Mesenchymal stem cell (in vitro differentiated cells and primary cell): ENCODE results near the gene COX4I1.

Source experiments
- DNase-seq: peaks from one replicate; pipeline ENCODE4 v3.0.0-alpha.2; 2013
- H2AFZ ChIP-seq: one replicate; pipeline ENCODE4 v1.6.1; 2013; ENCODE audit warnings: low read depth, mild to moderate bottlenecking, control low read depth, inconsistent platforms, low read length, moderate library complexity
- H2AK5ac ChIP-seq: 2 replicates; pipeline ENCODE4 v1.6.1; 2013; ENCODE audit warnings: low read length, moderate library complexity, mild to moderate bottlenecking, inconsistent platforms; ENCODE audit not compliant: severe bottlenecking
- H2BK120ac ChIP-seq: one replicate; pipeline ENCODE4 v1.6.1; 2013; ENCODE audit warnings: low read depth, mild to moderate bottlenecking, inconsistent platforms, low read length, moderate library complexity
- H2BK12ac ChIP-seq, 2 experiments: one replicate each; pipeline ENCODE4 v1.6.1; 2013; ENCODE audit warnings: inconsistent platforms in 2 of 2, low read length in 2 of 2, mild to moderate bottlenecking in 2 of 2, moderate library complexity in 2 of 2, control low read depth in 1 of 2
- H2BK15ac ChIP-seq: one replicate; pipeline ENCODE4 v1.6.1; 2013; ENCODE audit warnings: mild to moderate bottlenecking, low read depth, inconsistent platforms; ENCODE audit not compliant: poor library complexity, severe bottlenecking
- H2BK5ac ChIP-seq: 2 replicates; pipeline ENCODE4 v1.6.1; 2013; ENCODE audit warnings: low read depth, mild to moderate bottlenecking, low read length, control low read depth, inconsistent platforms; ENCODE audit not compliant: poor library complexity, severe bottlenecking
- H3K14ac ChIP-seq, 2 experiments: one replicate each; pipeline ENCODE4 v1.6.1; 2013; ENCODE audit warnings: inconsistent platforms in 2 of 2, low read length in 2 of 2, control low read depth in 1 of 2, mild to moderate bottlenecking in 1 of 2, moderate library complexity in 1 of 2
- H3K18ac ChIP-seq, 2 experiments: one replicate each; pipeline ENCODE4 v1.6.1; 2013; ENCODE audit warnings: inconsistent platforms in 2 of 2, low read length in 2 of 2, control low read depth in 1 of 2, low read depth in 1 of 2, mild to moderate bottlenecking in 1 of 2
- H3K23ac ChIP-seq, 2 experiments: one replicate each; pipeline ENCODE4 v1.6.1; 2013; ENCODE audit warnings: inconsistent platforms in 2 of 2, low read length in 2 of 2, mild to moderate bottlenecking in 2 of 2, moderate library complexity in 2 of 2, control low read depth in 1 of 2
- H3K27ac ChIP-seq: 2 replicates; pipeline ENCODE4 v1.5.1; 2013; ENCODE audit warnings: mild to moderate bottlenecking, moderate library complexity, low read length, control low read depth, inconsistent platforms; ENCODE audit not compliant: poor library complexity, severe bottlenecking
- H3K27me3 ChIP-seq, 2 experiments: 2 replicates each; pipeline versions ENCODE4 v1.6.1 to v1.7.0; 2013; ENCODE audit warnings: low read length in 2 of 2, mild to moderate bottlenecking in 2 of 2, moderate library complexity in 2 of 2, control low read depth in 1 of 2, inconsistent platforms in 1 of 2; ENCODE audit not compliant: control insufficient read depth in 1 of 2, insufficient read depth in 1 of 2
- H3K36me3 ChIP-seq, 2 experiments: 2 replicates each; pipeline versions ENCODE4 v1.6.1 to v1.7.0; 2013; ENCODE audit warnings: low read length in 2 of 2, control low read depth in 1 of 2, inconsistent platforms in 1 of 2, low read depth in 1 of 2, mild to moderate bottlenecking in 1 of 2; ENCODE audit not compliant: insufficient read depth in 2 of 2, control insufficient read depth in 1 of 2
- H3K4ac ChIP-seq, 2 experiments: one replicate each; pipeline ENCODE4 v1.6.1; 2013; ENCODE audit warnings: inconsistent platforms in 2 of 2, low read length in 2 of 2, mild to moderate bottlenecking in 2 of 2, moderate library complexity in 2 of 2, control low read depth in 1 of 2, low read depth in 1 of 2
- H3K4me1 ChIP-seq: 2 replicates; pipeline ENCODE4 v1.6.1; 2013; ENCODE audit warnings: low read depth, low read length, control low read depth; ENCODE audit not compliant: control insufficient read depth, insufficient read depth
- H3K4me2 ChIP-seq: 2 replicates; pipeline ENCODE4 v1.6.1; 2013; ENCODE audit warnings: low read length, mild to moderate bottlenecking, inconsistent platforms; ENCODE audit not compliant: poor library complexity, severe bottlenecking
- H3K4me3 ChIP-seq, 2 experiments: 2 replicates each; pipeline versions ENCODE4 v1.5.1 to v1.7.0; 2013; ENCODE audit warnings: low read length in 2 of 2, mild to moderate bottlenecking in 2 of 2, control low read depth in 1 of 2, low read depth in 1 of 2; ENCODE audit not compliant: insufficient read depth in 1 of 2
- H3K79me1 ChIP-seq: replicated peaks from 2 replicates; pipeline ENCODE4 v1.6.1; 2013; ENCODE audit warnings: mild to moderate bottlenecking, control low read depth, low read length, inconsistent platforms; ENCODE audit not compliant: poor library complexity, severe bottlenecking
- H3K9ac ChIP-seq: 2 replicates; pipeline ENCODE4 v1.7.0; 2013; ENCODE audit warnings: mild to moderate bottlenecking, low read length, moderate library complexity
- H3K9me3 ChIP-seq: 2 replicates; pipeline ENCODE4 v1.7.0; 2013; ENCODE audit warnings: mild to moderate bottlenecking, low read length; ENCODE audit not compliant: control insufficient read depth
- H4K8ac ChIP-seq: one replicate; pipeline ENCODE4 v1.6.1; 2013; ENCODE audit warnings: inconsistent platforms, mild to moderate bottlenecking, low read length, moderate library complexity
- H4K91ac ChIP-seq: one replicate; pipeline ENCODE4 v1.6.1; 2013; ENCODE audit warnings: mild to moderate bottlenecking, low read length, inconsistent platforms
- WGBS: methylation state at CpG from one replicate; pipeline ENCODE4 v1.1.7; 2013; ENCODE audit warnings: mixed read lengths; 5-methylcytosine and 5-hydroxymethylcytosine counted together

COX4I1 gene

GRCh38 chr16:85789773-85790172 is 9.7 kb upstream of the COX4I1 start:
- Histone ChIP-seq H3K4me3 (no peak overlapping the region), H4K8ac (no peak overlapping the region), H3K23ac (no peak overlapping the region), H2BK12ac (no peak overlapping the region), H3K27me3 (no peaks in the 10 kb centered on the region), H3K4me2 (no peak overlapping the region), H3K14ac (no peak overlapping the region), H3K4me1 (peaks cover 5% of the 10 kb centered on the region), H4K91ac (no peak overlapping the region), H3K18ac (no peak overlapping the region), H3K27ac (no peak overlapping the region), H3K9me3 (no peaks in the 10 kb centered on the region), H2BK5ac (no peak overlapping the region), H2BK15ac (no peak overlapping the region), H3K4ac (no peak overlapping the region), H2AK5ac (no peak overlapping the region), H2BK120ac (no peak overlapping the region), H3K79me1 (peaks cover 56% of the 10 kb centered on the region), H3K9ac (no peak overlapping the region), H2AFZ (no peak overlapping the region), H3K36me3 (peaks cover 52 to 73% of the 10 kb centered on the region in 2 experiments)
- DNase-seq: no peak
- 100% methylated on average over 2 of the region's 6 CpGs for WGBS

GRCh38 chr16:85793662-85794298 is 5.7 kb upstream of the COX4I1 start:
- Histone ChIP-seq H2BK12ac (no peak overlapping the region), H3K4me2 (no peak overlapping the region), H2AFZ (no peak overlapping the region), H3K4ac (no peak overlapping the region), H4K8ac (no peak overlapping the region), H3K23ac (no peak overlapping the region), H3K36me3 (peaks cover 37 to 60% of the 10 kb centered on the region in 2 experiments), H2BK15ac (no peak overlapping the region), H2BK5ac (no peak overlapping the region), H2BK120ac (no peak overlapping the region), H3K27me3 (no peaks in the 10 kb centered on the region), H4K91ac (no peak overlapping the region), H3K14ac (no peak overlapping the region), H3K79me1 (peaks cover 27% of the 10 kb centered on the region), H3K18ac (no peak overlapping the region), H3K9me3 (no peaks in the 10 kb centered on the region), H2AK5ac (no peak overlapping the region), H3K4me3 (no peak overlapping the region), H3K27ac (no peak overlapping the region), H3K4me1 (peaks cover 8% of the 10 kb centered on the region), H3K9ac (no peak overlapping the region)
- no peak for DNase-seq
- 100% methylated on average over 2 of the region's 5 CpGs for WGBS

- Histone ChIP-seq H4K8ac (no peak overlapping the region), H3K4ac (no peak overlapping the region), H2BK15ac (no peak overlapping the region), H3K23ac (no peak overlapping the region), H2AK5ac (no peak overlapping the region), H2BK5ac (no peak overlapping the region), H3K18ac (no peak overlapping the region), H3K14ac (no peak overlapping the region), H3K4me2 (no peak overlapping the region), H3K9me3 (no peaks in the 10 kb centered on the region), H2BK120ac (no peak overlapping the region), H3K4me3 (no peak overlapping the region), H3K27me3 (no peaks in the 10 kb centered on the region), H3K27ac (no peak overlapping the region), H3K36me3 (peaks cover 37 to 57% of the 10 kb centered on the region in 2 experiments), H3K9ac (no peak overlapping the region), H2AFZ (no peak overlapping the region), H4K91ac (no peak overlapping the region), H3K79me1 (peaks cover 26% of the 10 kb centered on the region), H3K4me1 (peaks cover 8% of the 10 kb centered on the region), H2BK12ac (no peak overlapping the region)
- 95% methylated on average over 8 of the region's 8 CpGs for WGBS
- DNase-seq: no peak
These were observed 4.8 kb upstream of the COX4I1 start for GRCh38 chr16:85794696-85795095.

- no peak for DNase-seq
- Histone ChIP-seq H3K27ac (no peak overlapping the region), H3K9ac (no peak overlapping the region), H4K91ac (no peak overlapping the region), H2BK5ac (no peak overlapping the region), H3K14ac (no peak overlapping the region), H3K23ac (no peak overlapping the region), H2AFZ (no peak overlapping the region), H3K36me3 (peaks cover 37 to 58% of the 10 kb centered on the region in 2 experiments), H4K8ac (no peak overlapping the region), H2BK15ac (no peak overlapping the region), H2BK120ac (no peak overlapping the region), H2BK12ac (no peak overlapping the region), H3K4me2 (no peak overlapping the region), H3K4me3 (no peak overlapping the region), H2AK5ac (no peak overlapping the region), H3K4me1 (peaks cover 13% of the 10 kb centered on the region), H3K79me1 (peaks cover 23% of the 10 kb centered on the region), H3K4ac (no peak overlapping the region), H3K9me3 (no peaks in the 10 kb centered on the region), H3K27me3 (no peaks in the 10 kb centered on the region), H3K18ac (no peak overlapping the region)
- 97% methylated on average over 6 of the region's 6 CpGs for WGBS
These were observed 3.3 kb upstream of the COX4I1 start for GRCh38 chr16:85796152-85796551.
